Measurements from ENCODE around the gene PMEPA1.

The PMEPA1 gene, protein sequence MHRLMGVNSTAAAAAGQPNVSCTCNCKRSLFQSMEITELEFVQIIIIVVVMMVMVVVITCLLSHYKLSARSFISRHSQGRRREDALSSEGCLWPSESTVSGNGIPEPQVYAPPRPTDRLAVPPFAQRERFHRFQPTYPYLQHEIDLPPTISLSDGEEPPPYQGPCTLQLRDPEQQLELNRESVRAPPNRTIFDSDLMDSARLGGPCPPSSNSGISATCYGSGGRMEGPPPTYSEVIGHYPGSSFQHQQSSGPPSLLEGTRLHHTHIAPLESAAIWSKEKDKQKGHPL

GRCh38 chr20:57709823-57710799 is at the start of gene PMEPA1:
TSS of gene PMEPA1 (minus strand) at chr20:57710015. CDS start at chr20:57709582, 433 bp downstream.
- DNase-seq = peak; percentile 92

DNA sequence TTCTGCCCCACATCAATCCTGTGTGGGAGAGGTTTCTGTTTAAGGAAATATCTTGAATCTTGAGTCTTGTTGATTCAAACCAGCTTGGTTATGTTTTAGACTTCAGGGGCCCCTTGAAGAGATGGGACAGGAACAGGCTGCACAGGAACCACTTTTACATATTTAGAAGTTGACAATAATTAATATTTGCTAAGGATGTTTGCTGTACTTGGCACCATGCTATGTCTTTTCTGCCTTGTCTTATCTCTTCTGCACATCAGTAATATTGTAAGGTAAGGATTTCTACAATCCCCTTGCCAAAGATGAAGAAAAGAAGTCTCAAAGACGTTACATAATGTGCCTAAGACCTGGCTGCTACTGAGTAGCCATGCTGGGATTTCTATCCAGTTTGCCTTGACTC is 48.0 kb upstream of the PMEPA1 start:
- no peak for DNase-seq

DNA sequence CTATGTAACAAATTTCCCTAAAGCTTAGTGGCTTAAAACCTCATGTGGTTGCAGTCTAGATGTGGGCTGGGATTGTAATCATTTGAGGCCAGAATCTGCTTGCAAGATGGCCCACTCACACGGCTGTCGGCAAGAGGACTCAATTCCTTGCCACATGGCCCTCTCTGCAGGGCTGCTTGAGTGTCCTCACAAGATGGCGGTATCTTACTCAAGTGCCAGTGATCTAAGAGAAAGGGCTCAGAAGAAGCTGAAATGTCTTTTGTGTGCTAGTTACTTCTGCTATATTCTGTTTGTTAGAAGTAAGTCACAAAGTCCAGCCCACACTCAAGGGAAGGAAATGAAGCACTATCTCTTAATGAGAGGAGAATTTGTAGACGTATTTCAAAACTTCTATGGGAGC is 47.1 kb upstream of the PMEPA1 start:
- DNase-seq = no peak

DNA sequence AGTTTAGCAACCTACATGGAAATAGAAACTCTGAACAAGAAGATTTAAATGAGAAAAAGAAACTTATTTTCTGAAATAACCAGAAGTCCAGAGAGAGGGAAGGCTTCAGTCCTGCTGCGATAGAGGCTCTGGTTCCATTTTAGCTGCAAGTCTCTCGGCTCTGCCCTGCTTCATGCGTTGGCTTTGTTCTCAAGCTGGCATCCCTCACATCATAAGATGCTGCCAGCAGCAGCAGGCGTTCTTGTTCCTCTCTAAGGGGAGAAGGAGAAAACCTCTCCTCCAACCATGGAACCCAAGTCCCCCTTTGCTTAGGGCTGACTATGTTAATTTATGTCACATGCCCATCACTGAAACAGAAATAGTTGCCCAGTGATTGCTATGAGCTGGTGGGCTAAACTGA is 46.4 kb upstream of the PMEPA1 start:
- DNase-seq = no peak

DNA sequence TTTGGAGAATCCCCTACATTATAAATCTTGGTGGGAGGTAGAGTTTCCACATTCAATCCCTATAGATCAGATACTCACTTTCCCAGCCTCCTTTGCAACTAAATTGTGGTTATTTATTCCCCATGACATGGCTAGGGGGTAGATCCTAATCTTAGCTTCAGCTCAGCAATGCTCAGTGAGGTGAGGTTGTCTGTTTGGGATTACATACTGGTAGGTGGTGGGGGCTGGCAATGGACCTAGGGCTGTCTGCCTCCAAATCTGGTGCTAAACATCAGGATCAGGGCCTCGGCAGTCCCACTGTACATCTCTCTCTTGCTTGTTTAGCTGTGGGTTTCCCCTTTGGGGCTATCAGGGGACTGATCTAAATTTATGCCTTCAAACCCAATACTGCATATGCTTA is 45.8 kb upstream of the PMEPA1 start:
- no peak for DNase-seq

- DNase-seq = no peak
Measured at GRCh38 chr20:57754190-57754589, 44.4 kb upstream of the PMEPA1 start.

- DNase-seq = no peak
Measured at GRCh38 chr20:57753332-57754164, 43.7 kb upstream of the PMEPA1 start.

DNA sequence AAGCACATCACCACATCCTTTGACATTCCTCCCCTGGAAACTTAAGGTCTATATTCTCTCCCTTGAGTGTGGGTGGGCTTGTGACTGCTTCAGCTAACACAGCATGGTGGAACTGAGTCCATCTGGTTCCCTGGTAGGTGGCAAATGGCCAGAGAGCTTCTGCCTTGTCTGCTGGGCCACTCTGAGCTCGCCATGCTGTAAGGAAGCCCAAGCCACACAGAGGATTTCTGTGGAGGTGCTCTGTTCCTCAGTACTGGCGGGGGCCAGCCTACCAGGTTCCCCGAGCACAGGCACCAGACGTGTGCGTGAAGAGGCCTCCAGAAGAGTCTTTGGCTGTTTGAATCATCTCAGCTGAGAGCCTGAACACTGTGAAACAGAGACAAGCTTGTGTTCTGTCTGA is 41.6 kb upstream of the PMEPA1 start:
- DNase-seq = no peak

GRCh38 chr20:57749869-57750268 is 40.1 kb upstream of the PMEPA1 start:
- no peak for DNase-seq

GRCh38 chr20:57749131-57749690 is 39.4 kb upstream of the PMEPA1 start:
- DNase-seq = no peak

DNA sequence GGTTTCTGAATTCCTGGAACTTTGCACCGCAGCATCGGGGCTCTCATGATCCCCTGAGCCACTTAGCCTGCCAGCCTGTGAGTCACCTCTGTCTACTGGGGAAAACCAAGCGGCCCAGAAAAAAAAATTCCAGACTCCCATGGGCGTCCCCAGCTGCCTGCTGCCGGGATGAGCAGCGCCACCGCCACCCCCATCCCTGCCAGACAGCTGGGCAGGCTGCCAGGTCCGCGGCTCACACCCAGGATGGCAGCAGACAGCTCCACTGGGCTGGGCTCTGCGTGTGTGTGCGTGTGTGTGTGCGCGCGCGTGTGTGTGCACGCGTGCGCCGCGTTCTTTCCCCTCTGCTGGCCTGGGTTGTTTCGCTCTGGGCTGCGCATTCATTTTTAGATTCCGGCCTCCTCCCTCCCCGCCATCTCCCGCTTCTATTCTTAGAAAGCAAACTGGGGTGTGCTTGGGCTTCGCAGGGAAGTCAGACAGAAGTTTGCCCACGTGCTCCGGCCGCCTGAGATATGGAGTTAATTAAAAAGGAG is 38.9 kb upstream of the PMEPA1 start:
- peak; percentile 65 for DNase-seq

GRCh38 chr20:57747861-57748481 is 38.2 kb upstream of the PMEPA1 start:
- DNase-seq = no peak

DNA sequence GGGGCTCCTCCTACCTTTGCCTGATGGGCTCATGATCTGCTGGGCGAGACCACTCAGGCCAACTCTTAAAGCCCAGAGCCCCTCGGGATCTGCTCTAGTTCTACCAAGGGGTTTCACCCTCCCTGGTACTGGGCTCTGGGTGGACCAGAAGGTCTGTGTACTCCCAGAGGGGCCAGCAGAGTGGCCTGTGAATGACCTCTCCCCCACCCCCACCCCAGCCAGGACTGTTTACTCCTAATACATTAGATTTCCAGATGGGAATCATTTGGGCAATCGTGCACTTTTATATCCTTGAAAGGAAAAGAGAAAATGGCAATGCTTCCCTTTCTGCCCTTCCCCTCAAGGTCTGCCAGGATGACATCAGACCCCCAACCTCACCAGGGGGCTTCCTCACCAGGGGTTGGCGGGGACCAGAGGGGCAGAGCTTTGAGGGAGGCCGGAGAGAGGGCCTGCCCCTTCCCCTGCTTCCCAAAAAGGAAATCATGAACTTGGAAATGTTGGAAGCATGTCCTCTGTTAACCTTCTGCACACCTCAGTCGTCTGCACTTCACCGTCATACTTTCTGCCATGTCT is 37.1 kb upstream of the PMEPA1 start:
- DNase-seq = no peak

DNA sequence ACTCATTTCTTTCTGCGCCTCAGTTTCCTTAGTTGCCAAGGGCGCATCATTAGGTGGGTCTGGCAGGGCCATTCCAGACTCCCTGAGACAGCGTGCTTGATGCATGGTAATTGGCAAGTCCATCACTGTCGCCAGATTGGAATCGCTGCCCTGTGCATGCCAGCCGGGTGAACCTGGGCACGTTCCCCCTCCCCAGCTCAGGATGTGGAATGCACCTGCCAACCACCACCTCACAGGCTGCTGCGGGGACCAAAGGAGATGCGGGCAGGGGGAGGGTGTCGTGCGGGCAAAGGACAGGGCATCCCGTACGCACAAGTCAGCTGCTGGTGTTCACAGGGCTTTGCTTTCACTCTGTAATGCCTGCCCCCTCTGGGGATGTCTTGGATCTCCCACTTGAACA is 36.4 kb upstream of the PMEPA1 start:
- DNase-seq = no peak

- DNase-seq = no peak
Measured at GRCh38 chr20:57744206-57744605, 34.4 kb upstream of the PMEPA1 start.

- DNase-seq = no peak
Measured at GRCh38 chr20:57743450-57744095, 33.8 kb upstream of the PMEPA1 start.

GRCh38 chr20:57742507-57743181 is 32.8 kb upstream of the PMEPA1 start:
- DNase-seq = no peak

DNA sequence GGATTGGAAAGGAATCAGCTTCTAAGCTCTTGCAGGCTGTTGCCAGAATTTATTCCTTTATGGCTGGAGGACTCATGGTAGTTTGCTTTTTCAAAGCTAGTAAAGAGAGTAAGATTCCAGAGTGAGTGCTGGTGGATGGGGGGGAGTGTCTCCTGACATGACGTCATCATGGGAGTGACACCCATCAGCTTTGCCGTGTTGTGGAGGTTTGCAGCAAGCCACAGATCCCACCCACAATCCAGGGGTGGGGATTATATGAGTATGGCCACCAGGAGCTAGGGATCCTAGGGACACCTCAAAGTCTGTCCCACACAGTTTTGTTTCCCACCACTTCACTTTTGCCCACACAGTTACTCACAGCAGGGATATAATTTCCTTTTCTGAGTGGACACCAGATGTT is 28.7 kb upstream of the PMEPA1 start:
- DNase-seq = no peak

GRCh38 chr20:57738053-57738452 is 28.2 kb upstream of the PMEPA1 start:
- DNase-seq = no peak

GRCh38 chr20:57737349-57737748 is 27.5 kb upstream of the PMEPA1 start:
- DNase-seq = no peak

Measured in activated CD8-positive, alpha-beta memory T cell treated with anti-CD3 and anti-CD28 coated beads, Interleukin-2, amount 50 U/mL, for 48 hours (primary cell).